Measurements from ENCODE around the gene DENND11. TPM values are rescaled to one million over a fixed set of nuclear protein-coding genes. Genes with fewer than 3 reads are reported as not detected.

DENND11 gene
- total RNA-seq, 1 donor from 2014 or later, result 2.3 TPM

Other genes starting within 250 kb of the DENND11 start
- gene AGK, start 150.8 kb downstream of the DENND11 start, total RNA-seq, result 27.8 and 31.0 TPM in 2 replicates
- not detected in 2 replicates for gene WEE2, start 6.2 kb upstream of the DENND11 start, total RNA-seq
- gene SSBP1, start 36.2 kb upstream of the DENND11 start, total RNA-seq, result 182 and 193 TPM in 2 replicates
- gene TAS2R3, start 61.9 kb upstream of the DENND11 start, total RNA-seq, result 0.78 TPM in 1 of 2 replicates, not detected in the other
- gene TAS2R4, start 74.5 kb upstream of the DENND11 start, total RNA-seq, result 0.40 and 0.68 TPM in 2 replicates
- gene TAS2R5, start 88.1 kb upstream of the DENND11 start, total RNA-seq, result 0.52 and 0.56 TPM in 2 replicates
- gene PRSS37, start 139.3 kb upstream of the DENND11 start, total RNA-seq, result not detected in 2 replicates
- gene OR9A4, start 214.2 kb upstream of the DENND11 start, total RNA-seq, result not detected in 2 replicates
- 0.16 TPM in 1 of 2 replicates, not detected in the other for gene CLEC5A, start 244.8 kb upstream of the DENND11 start, total RNA-seq

All from myocyte (in vitro differentiated cells).